T47D (cell line): ENCODE results near the gene LAIR2.

Source experiments
- DNase-seq, 2 experiments: peaks; one replicate each; pipeline versions ENCODE4 v3.0.0 to v3.0.0-alpha.2; 2011 to 2012; ENCODE audit warnings: low read depth in 1 of 2, low spot score in 1 of 2
- JUND ChIP-seq: IDR thresholded peaks from 2 replicates; pipeline ENCODE4 v1.6.1; 2012; ENCODE audit warnings: low read depth
- in situ Hi-C: cut with HindIII; loops from 2 replicates; pipeline ENCODE4 v1.10.0; 2016; ENCODE audit warnings: low sequenced_read_pairs, low pct_unique_long_range_greater_than_20kb

The LAIR2 gene

GRCh38 chr19:54536956-54537355 is 34.3 kb downstream of the LAIR2 start:
- no peak for TF ChIP-seq JUND

GRCh38 chr19:54541712-54542111 is 39.1 kb downstream of the LAIR2 start:
- no peak for TF ChIP-seq JUND
- no peak for DNase-seq
- in situ Hi-C loops, result no loop called here

More at GRCh38 chr19:54536956-54537355, 34.3 kb downstream of the LAIR2 start:
- no peak for DNase-seq
- in situ Hi-C loops, result no loop called here

DNA sequence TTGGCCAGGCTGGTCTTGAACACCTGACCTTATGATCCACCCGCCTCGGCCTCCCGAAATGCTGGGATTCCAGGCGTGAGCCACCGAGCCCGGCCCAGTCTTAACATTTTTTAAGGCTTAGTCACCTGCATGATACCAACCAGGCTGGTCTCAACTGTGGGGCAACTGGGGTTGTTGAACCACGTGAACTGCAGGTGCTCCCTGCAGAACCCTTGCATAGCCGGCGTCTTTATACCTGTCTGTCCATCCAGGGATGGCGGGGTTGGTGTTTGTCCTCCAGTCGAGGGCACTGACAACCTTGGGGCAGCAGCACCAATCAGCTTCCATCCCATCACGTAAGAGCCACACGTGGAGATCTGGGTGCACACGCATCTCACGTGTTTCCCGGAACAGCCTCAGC is 46.2 kb downstream of the LAIR2 start:
- in situ Hi-C loops, result no loop called here
- no peak for TF ChIP-seq JUND
- DNase-seq, result no peak

GRCh38 chr19:54549224-54549623 is 46.6 kb downstream of the LAIR2 start:
- TF ChIP-seq JUND, result no peak
- in situ Hi-C loops, result no loop called here
- DNase-seq, result no peak

DNA sequence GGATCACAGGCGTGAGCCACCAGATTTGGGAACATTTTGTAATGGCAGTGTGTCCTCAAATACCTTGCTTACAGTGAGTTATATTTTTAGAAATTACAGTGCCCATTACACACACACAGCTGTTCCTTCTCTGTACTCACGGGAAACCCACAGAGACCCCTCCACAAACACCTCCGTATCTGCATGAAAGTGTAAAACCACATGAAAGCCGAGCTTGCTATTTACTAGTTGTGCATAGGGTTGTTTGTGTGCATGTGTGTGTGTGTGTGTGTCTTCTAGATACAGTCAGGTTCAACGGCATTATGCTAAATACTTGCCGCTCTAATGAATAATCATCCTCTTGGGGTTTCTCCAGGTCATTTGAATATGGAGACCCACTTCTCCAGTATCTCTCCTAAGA is 48.7 kb downstream of the LAIR2 start:
- no peak for TF ChIP-seq JUND
- in situ Hi-C loops, result no loop called here
- no peak for DNase-seq

- DNase-seq, result no peak
- TF ChIP-seq JUND, result no peak
- in situ Hi-C loops, result no loop called here
These were observed 49.6 kb downstream of the LAIR2 start for GRCh38 chr19:54551950-54552912.

- in situ Hi-C loops, result no loop called here
- TF ChIP-seq JUND, result no peak
- DNase-seq, result no peak
These were observed 50.3 kb downstream of the LAIR2 start for GRCh38 chr19:54552913-54553310.

DNA sequence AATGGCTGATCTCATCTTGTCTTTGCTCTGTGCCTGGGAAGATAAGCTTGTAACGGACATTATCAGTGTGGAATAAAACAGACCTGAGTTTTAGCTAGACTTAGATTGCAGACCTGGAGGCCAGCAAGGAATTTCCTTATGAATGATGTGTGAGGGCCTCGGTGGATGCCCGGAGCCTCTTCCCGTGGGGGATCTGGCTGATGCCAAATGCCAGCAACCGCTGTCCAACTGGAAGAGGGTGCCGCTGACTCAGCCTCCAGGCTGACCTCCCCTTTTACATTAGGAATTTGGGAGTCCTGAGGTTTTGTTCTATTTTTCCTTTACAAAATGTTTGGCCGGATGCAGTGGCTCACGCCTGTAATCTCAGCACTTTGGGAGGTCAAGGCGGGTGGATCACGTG is 51.4 kb downstream of the LAIR2 start:
- no peak for DNase-seq
- in situ Hi-C loops, result no loop called here
- no peak for TF ChIP-seq JUND

DNA sequence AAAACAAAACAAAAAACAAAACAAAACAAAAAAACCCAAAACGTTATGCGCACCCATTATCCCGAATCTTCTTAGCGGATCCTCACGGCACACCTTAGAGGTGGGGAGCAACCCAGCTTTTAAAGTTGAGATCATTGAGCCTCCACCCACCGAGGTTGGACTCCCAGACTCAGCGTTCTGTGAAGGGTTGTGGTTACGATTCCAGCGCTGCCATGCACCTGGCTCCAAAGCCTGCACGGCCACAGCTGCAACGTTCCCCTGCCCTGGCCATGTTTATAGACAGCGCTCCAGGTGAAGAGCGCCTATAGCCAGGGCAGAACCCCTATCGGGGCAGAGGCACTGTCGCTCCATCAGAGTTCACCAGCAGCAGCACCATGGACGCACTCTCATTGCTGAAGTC is 52.3 kb downstream of the LAIR2 start:
- in situ Hi-C loops, result no loop called here
- no peak for TF ChIP-seq JUND
- DNase-seq, result no peak

DNA sequence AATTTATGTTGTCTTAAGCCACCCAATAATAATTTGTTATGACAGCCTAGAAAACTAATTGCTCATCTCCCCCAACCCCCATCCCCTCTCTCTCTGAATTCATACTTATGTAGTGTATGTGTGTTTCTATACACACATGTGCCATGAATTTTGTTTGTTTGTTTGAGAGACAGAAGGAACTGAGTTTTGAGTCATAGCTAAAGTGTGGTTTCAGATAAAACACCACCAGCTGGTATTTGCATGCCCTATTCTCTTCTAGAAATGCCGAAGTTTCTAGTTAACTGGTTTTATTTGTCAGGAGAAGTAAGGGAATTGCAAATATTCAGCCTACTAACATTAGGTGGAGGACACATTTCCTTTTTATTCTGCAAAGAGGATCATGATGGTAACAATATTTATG is 53.6 kb downstream of the LAIR2 start:
- no peak for TF ChIP-seq JUND
- no peak for DNase-seq
- in situ Hi-C loops, result no loop called here

GRCh38 chr19:54558339-54558738 is 55.7 kb downstream of the LAIR2 start:
- no peak for TF ChIP-seq JUND
- DNase-seq, result peak in 1 of 2 experiments; percentile 48
- in situ Hi-C loops, result no loop called here
